MM.1S (cell line): ENCODE data around the gene GNLY.

ENCODE experiments used
- DNase-seq: peaks from one replicate; pipeline ENCODE4 v3.0.0-alpha.2; 2015
- H2AFZ ChIP-seq: fragments of 300-600 bp; sonication (generic); 2 replicates; pipeline ENCODE4 v1.6.0; 2016; ENCODE audit warnings: antibody characterized with exemption, low read length
- H3F3A ChIP-seq: fragments of 300-600 bp; sonication (generic); 2 replicates; pipeline ENCODE4 v1.6.1; 2016; ENCODE audit warnings: mild to moderate bottlenecking, antibody characterized with exemption, low read length, moderate library complexity, mixed read lengths; ENCODE audit not compliant: insufficient read depth
- H3K27ac ChIP-seq: fragments of 300-600 bp; sonication (generic); 2 replicates; pipeline ENCODE4 v1.5.1; 2016; ENCODE audit warnings: mild to moderate bottlenecking, low read length
- H3K27me3 ChIP-seq: fragments of 300-600 bp; sonication (generic); replicated peaks from 2 replicates; pipeline ENCODE4 v1.6.0; 2016; ENCODE audit warnings: low read length; ENCODE audit not compliant: insufficient read depth
- H3K36me3 ChIP-seq: fragments of 300-600 bp; sonication (generic); replicated peaks from 2 replicates; pipeline ENCODE4 v1.6.1; 2016; ENCODE audit warnings: mild to moderate bottlenecking, low read length, mixed read lengths; ENCODE audit not compliant: insufficient read depth
- H3K4me1 ChIP-seq: fragments of 300-600 bp; sonication (generic); 2 replicates; pipeline ENCODE4 v1.6.1; 2016; ENCODE audit warnings: low read length, mixed read lengths
- H3K4me2 ChIP-seq: fragments of 300-600 bp; sonication (generic); 2 replicates; pipeline ENCODE4 v1.6.0; 2016; ENCODE audit warnings: low read depth, low read length
- H3K4me3 ChIP-seq: fragments of 300-600 bp; sonication (generic); 2 replicates; pipeline ENCODE4 v1.5.1; 2016; ENCODE audit warnings: low read length, mixed read lengths
- H3K79me2 ChIP-seq: fragments of 300-600 bp; sonication (generic); 2 replicates; pipeline ENCODE4 v1.6.1; 2016; ENCODE audit warnings: mixed run types, low read length, mixed read lengths
- H3K9ac ChIP-seq: fragments of 300-600 bp; sonication (generic); 2 replicates; pipeline ENCODE4 v1.6.1; 2016; ENCODE audit warnings: low read length, mixed read lengths
- H3K9me2 ChIP-seq: fragments of 300-600 bp; sonication (generic); replicated peaks from 2 replicates; pipeline ENCODE4 v1.6.1; 2016; ENCODE audit warnings: mild to moderate bottlenecking, low read length, mixed read lengths; ENCODE audit not compliant: insufficient read depth
- H3K9me3 ChIP-seq: fragments of 300-600 bp; sonication (generic); replicated peaks from 2 replicates; pipeline ENCODE4 v1.6.1; 2016; ENCODE audit warnings: mild to moderate bottlenecking, low read length, mixed read lengths; ENCODE audit not compliant: insufficient read depth
- H4K20me1 ChIP-seq: fragments of 300-600 bp; sonication (generic); 2 replicates; pipeline ENCODE4 v1.6.1; 2016; ENCODE audit warnings: mild to moderate bottlenecking, low read length, moderate library complexity, mixed read lengths; ENCODE audit not compliant: insufficient read depth
- EZH2 ChIP-seq: fragments of 300-600 bp; sonication (generic); optimal IDR thresholded peaks from 2 replicates; pipeline ENCODE3; 2017; ENCODE audit warnings: low read depth, mild to moderate bottlenecking, antibody characterized with exemption, low read length, mixed read lengths
- EZH2phosphoT487 ChIP-seq: fragments of 300-600 bp; sonication (generic); IDR thresholded peaks from 2 replicates; pipeline ENCODE4 v1.6.1; 2018; ENCODE audit warnings: antibody characterized with exemption, low read length
- TF ChIP-seq, protein P1 (sequence below): fragments of 300-600 bp; sonication (generic); IDR thresholded peaks from 2 replicates; pipeline ENCODE4 v1.5.1; 2016; ENCODE audit warnings: antibody characterized with exemption, low read length, mixed read lengths

The GNLY gene

GRCh38 chr2:85710687-85711577 is 16.8 kb downstream of the GNLY start:
- peak overlapping the region; percentile 55 for H3K4me2 ChIP-seq
- DNase-seq: no peak
- H3K4me3 ChIP-seq: no peak overlapping the region
- H3F3A ChIP-seq: no peaks in the 10 kb centered on the region
- H3K79me2 ChIP-seq: no peaks in the 10 kb centered on the region
- TF ChIP-seq EZH2phosphoT487: no peak
- TF ChIP-seq, protein P1, sequence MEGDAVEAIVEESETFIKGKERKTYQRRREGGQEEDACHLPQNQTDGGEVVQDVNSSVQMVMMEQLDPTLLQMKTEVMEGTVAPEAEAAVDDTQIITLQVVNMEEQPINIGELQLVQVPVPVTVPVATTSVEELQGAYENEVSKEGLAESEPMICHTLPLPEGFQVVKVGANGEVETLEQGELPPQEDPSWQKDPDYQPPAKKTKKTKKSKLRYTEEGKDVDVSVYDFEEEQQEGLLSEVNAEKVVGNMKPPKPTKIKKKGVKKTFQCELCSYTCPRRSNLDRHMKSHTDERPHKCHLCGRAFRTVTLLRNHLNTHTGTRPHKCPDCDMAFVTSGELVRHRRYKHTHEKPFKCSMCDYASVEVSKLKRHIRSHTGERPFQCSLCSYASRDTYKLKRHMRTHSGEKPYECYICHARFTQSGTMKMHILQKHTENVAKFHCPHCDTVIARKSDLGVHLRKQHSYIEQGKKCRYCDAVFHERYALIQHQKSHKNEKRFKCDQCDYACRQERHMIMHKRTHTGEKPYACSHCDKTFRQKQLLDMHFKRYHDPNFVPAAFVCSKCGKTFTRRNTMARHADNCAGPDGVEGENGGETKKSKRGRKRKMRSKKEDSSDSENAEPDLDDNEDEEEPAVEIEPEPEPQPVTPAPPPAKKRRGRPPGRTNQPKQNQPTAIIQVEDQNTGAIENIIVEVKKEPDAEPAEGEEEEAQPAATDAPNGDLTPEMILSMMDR: no peak
- no peak overlapping the region; the same call in 1 of the 2 replicates for H3K27ac ChIP-seq
- H2AFZ ChIP-seq: peak overlapping the region; percentile 86
- H3K4me1 ChIP-seq: peaks cover 32% of the 10 kb centered on the region
- H3K27me3 ChIP-seq: no peaks in the 10 kb centered on the region
- no peaks in the 10 kb centered on the region for H4K20me1 ChIP-seq
- H3K9me3 ChIP-seq: no peaks in the 10 kb centered on the region
- H3K9ac ChIP-seq: peak overlapping the region; percentile 36; the same call in 1 of the 2 replicates
- no peaks in the 10 kb centered on the region for H3K9me2 ChIP-seq
- no peaks in the 10 kb centered on the region for H3K36me3 ChIP-seq

DNA sequence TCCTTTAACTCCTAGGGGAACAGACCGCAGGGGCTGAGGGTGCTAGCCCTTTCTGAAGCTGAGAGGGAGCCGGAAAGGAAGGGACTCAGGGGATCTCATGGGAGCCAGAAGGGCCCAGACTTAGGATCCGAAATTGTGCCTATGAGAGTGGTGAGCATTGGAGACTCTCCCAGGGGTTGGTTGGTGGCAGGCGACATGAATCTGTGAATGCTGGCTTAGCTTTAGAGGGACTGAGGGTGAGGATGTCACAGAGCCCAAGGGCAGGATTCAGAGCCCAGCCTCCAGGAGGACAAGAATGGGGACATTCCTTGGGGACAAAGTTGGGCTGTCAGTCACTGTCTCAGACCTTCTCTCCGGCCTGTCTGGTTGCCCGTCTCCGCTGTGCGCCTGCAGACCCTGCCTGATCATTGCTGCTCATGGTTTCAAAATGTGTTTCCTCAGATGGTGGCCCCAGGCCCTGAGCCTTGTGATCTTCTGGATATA is 17.5 kb downstream of the GNLY start:
- Histone ChIP-seq H3K27ac (no peak overlapping the region), H4K20me1 (no peaks in the 10 kb centered on the region), H3K9me2 (no peaks in the 10 kb centered on the region), H2AFZ (no peak overlapping the region), H3K27me3 (no peaks in the 10 kb centered on the region), H3K9me3 (no peaks in the 10 kb centered on the region), H3K9ac (no peak overlapping the region), H3K36me3 (no peaks in the 10 kb centered on the region), H3F3A (no peaks in the 10 kb centered on the region), H3K4me1 (peaks cover 25% of the 10 kb centered on the region), H3K4me2 (no peak overlapping the region), H3K79me2 (no peaks in the 10 kb centered on the region), H3K4me3 (no peak overlapping the region)
- TF ChIP-seq EZH2phosphoT487 (no peak), EZH2 (no peak)
- TF ChIP-seq, protein P1: no peak
- no peak for DNase-seq

- Histone ChIP-seq H3K9ac (no peak overlapping the region), H3K4me2 (no peak overlapping the region), H3F3A (no peaks in the 10 kb centered on the region), H3K27ac (no peak overlapping the region), H3K27me3 (no peaks in the 10 kb centered on the region), H3K36me3 (no peaks in the 10 kb centered on the region), H3K79me2 (no peaks in the 10 kb centered on the region), H2AFZ (no peak overlapping the region), H3K4me3 (no peak overlapping the region), H3K9me2 (no peaks in the 10 kb centered on the region), H4K20me1 (no peaks in the 10 kb centered on the region), H3K4me1 (peaks cover 19% of the 10 kb centered on the region), H3K9me3 (no peaks in the 10 kb centered on the region)
- TF ChIP-seq, protein P1: no peak
- TF ChIP-seq EZH2: no peak
- no peak for DNase-seq
Observed at GRCh38 chr2:85712336-85712735, 18.2 kb downstream of the GNLY start.
